HepG2 (cell line): Measurements from ENCODE around the gene PPP1R13B. TPM values are rescaled to one million over a fixed set of nuclear protein-coding genes. Genes with fewer than 3 reads are reported as not detected.

Source experiments
- GATAD1 ChIP-seq: IDR thresholded peaks from 2 replicates; pipeline ENCODE4 v1.6.1; 2016; ENCODE audit warnings: missing genetic modification reagents, missing compliant biosample characterization
- HES4 ChIP-seq: sonication (generic); formaldehyde crosslinking; IDR thresholded peaks from 2 replicates; pipeline ENCODE4 v1.9.0; 2021; ENCODE audit warnings: mild to moderate bottlenecking, missing genetic modification reagents, borderline replicate concordance
- IKZF1 ChIP-seq: fragments of 450-650 bp; IDR thresholded peaks from 2 replicates; pipeline ENCODE4 v1.7.1; 2016
- MBNL3 ChIP-seq: fragments of 250-450 bp; sonication (Bioruptor Pico); conservative IDR thresholded peaks from 2 replicates; pipeline ENCODE4 v1.8.0; 2022; ENCODE audit warnings: mild to moderate bottlenecking, inconsistent platforms
- MNT ChIP-seq: fragments of 450-650 bp; IDR thresholded peaks from 2 replicates; pipeline ENCODE4 v1.6.1; 2016
- MYNN ChIP-seq: sonication (generic); formaldehyde crosslinking; IDR thresholded peaks from 2 replicates; pipeline ENCODE4 v1.4.0; 2020; ENCODE audit warnings: mild to moderate bottlenecking, low read depth, missing genetic modification reagents
- NFIB ChIP-seq: sonication (generic); formaldehyde crosslinking; IDR thresholded peaks from 2 replicates; pipeline ENCODE4 v1.9.0; 2021; ENCODE audit warnings: missing genetic modification reagents, mild to moderate bottlenecking, borderline replicate concordance
- PHF8 ChIP-seq: sonication (generic); formaldehyde crosslinking; IDR thresholded peaks from 2 replicates; pipeline ENCODE4 v1.5.0; 2020; ENCODE audit warnings: missing genetic modification reagents
- POLR2G ChIP-seq: fragments of 200-400 bp; formaldehyde crosslinking; IDR thresholded peaks from 2 replicates; pipeline ENCODE4 v1.6.1; 2018; ENCODE audit warnings: mild to moderate bottlenecking, low read depth, low read length, moderate library complexity
- TARDBP ChIP-seq: sonication (generic); formaldehyde crosslinking; IDR thresholded peaks from 2 replicates; pipeline ENCODE4 v1.8.0; 2022; ENCODE audit warnings: mild to moderate bottlenecking, missing genetic modification reagents
- TFE3 ChIP-seq: IDR thresholded peaks from 2 replicates; pipeline ENCODE4 v1.6.1; 2016
- YY1 ChIP-seq: IDR thresholded peaks from 2 replicates; pipeline ENCODE4 v1.6.1; 2011; ENCODE audit warnings: low read length, low read depth, moderate library complexity, mild to moderate bottlenecking; ENCODE audit not compliant: insufficient read depth, insufficient replicate concordance
- ZBTB3 ChIP-seq: sonication (generic); formaldehyde crosslinking; IDR thresholded peaks from 2 replicates; pipeline ENCODE4 v1.4.0; 2020; ENCODE audit warnings: low read depth, mild to moderate bottlenecking, moderate library complexity, missing genetic modification reagents, borderline replicate concordance
- ZNF124 ChIP-seq: sonication (generic); formaldehyde crosslinking; IDR thresholded peaks from 2 replicates; pipeline ENCODE4 v1.4.0; 2020; ENCODE audit warnings: missing genetic modification reagents
- ZNF160 ChIP-seq: sonication (generic); formaldehyde crosslinking; IDR thresholded peaks from 2 replicates; pipeline ENCODE4 v1.8.0; 2022; ENCODE audit warnings: mild to moderate bottlenecking, inconsistent platforms, missing genetic modification reagents
- ZNF230 ChIP-seq: sonication (generic); formaldehyde crosslinking; IDR thresholded peaks from 2 replicates; pipeline ENCODE4 v1.4.0; 2020; ENCODE audit warnings: mild to moderate bottlenecking, missing genetic modification reagents
- ZNF235 ChIP-seq: sonication (generic); formaldehyde crosslinking; IDR thresholded peaks from 2 replicates; pipeline ENCODE4 v1.8.1; 2023; ENCODE audit warnings: mild to moderate bottlenecking, missing genetic modification reagents, borderline replicate concordance
- ZNF530 ChIP-seq: sonication (generic); formaldehyde crosslinking; IDR thresholded peaks from 2 replicates; pipeline ENCODE4 v1.5.0; 2020; ENCODE audit warnings: low read depth, mild to moderate bottlenecking, missing genetic modification reagents
- ZNF547 ChIP-seq: sonication (generic); formaldehyde crosslinking; IDR thresholded peaks from 2 replicates; pipeline ENCODE4 v1.5.1; 2020; ENCODE audit warnings: mild to moderate bottlenecking, missing genetic modification reagents
- ZNF589 ChIP-seq: sonication (generic); formaldehyde crosslinking; conservative IDR thresholded peaks from 2 replicates; pipeline ENCODE4 v1.8.0; 2022; ENCODE audit warnings: mild to moderate bottlenecking, moderate library complexity, missing genetic modification reagents
- ZNF775 ChIP-seq: sonication (generic); formaldehyde crosslinking; IDR thresholded peaks from 2 replicates; pipeline ENCODE4 v1.4.0; 2020; ENCODE audit warnings: missing genetic modification reagents, mild to moderate bottlenecking, moderate library complexity, borderline replicate concordance
- ZNF782 ChIP-seq: sonication (generic); formaldehyde crosslinking; IDR thresholded peaks from 2 replicates; pipeline ENCODE4 v1.4.0; 2020; ENCODE audit warnings: missing genetic modification reagents, mild to moderate bottlenecking, borderline replicate concordance
- ZSCAN25 ChIP-seq: sonication (generic); formaldehyde crosslinking; IDR thresholded peaks from 2 replicates; pipeline ENCODE4 v1.8.0; 2022; ENCODE audit warnings: mild to moderate bottlenecking, missing genetic modification reagents
- polyA plus RNA-seq, 8 experiments: library from polyadenylated mRNA; depleted of rRNA in 3 of 8; stranded (reverse) in 7 of 8; unstranded in 1 of 8; fragments of >200 nt; fragmentation: Illumina TruSeq in 4 of 8; extraction: Trizol in 4 of 8; gene quantifications; 2 replicates each; pipeline versions ENCODE4 v1.2.1 to v1.2.3, GENCODE V29; 2011 to 2016; ENCODE audit warnings: low read depth in 4 of 8, missing spikeins in 1 of 8, mixed read lengths in 1 of 8; ENCODE audit not compliant: insufficient read depth in 1 of 8
- total RNA-seq, 5 experiments: library from RNA; depleted of rRNA; stranded (reverse); fragments of >200 nt; fragmentation: Illumina TruSeq; extraction: Trizol; gene quantifications; 2 replicates each; pipeline ENCODE4 v1.2.3, GENCODE V29; 2016; ENCODE audit warnings: low read depth in 1 of 5
- TF ChIP-seq, protein P1 (sequence below): sonication (generic); formaldehyde crosslinking; IDR thresholded peaks from 2 replicates; pipeline ENCODE4 v1.5.1; 2020; ENCODE audit warnings: mild to moderate bottlenecking, missing genetic modification reagents

The PPP1R13B gene
- total and polyA plus RNA-seq, 2 of the 13 experiments (the other 11 are each of a cell fraction or from before 2014, with no cell fraction given) = 4.6 to 9.4 TPM

DNA sequence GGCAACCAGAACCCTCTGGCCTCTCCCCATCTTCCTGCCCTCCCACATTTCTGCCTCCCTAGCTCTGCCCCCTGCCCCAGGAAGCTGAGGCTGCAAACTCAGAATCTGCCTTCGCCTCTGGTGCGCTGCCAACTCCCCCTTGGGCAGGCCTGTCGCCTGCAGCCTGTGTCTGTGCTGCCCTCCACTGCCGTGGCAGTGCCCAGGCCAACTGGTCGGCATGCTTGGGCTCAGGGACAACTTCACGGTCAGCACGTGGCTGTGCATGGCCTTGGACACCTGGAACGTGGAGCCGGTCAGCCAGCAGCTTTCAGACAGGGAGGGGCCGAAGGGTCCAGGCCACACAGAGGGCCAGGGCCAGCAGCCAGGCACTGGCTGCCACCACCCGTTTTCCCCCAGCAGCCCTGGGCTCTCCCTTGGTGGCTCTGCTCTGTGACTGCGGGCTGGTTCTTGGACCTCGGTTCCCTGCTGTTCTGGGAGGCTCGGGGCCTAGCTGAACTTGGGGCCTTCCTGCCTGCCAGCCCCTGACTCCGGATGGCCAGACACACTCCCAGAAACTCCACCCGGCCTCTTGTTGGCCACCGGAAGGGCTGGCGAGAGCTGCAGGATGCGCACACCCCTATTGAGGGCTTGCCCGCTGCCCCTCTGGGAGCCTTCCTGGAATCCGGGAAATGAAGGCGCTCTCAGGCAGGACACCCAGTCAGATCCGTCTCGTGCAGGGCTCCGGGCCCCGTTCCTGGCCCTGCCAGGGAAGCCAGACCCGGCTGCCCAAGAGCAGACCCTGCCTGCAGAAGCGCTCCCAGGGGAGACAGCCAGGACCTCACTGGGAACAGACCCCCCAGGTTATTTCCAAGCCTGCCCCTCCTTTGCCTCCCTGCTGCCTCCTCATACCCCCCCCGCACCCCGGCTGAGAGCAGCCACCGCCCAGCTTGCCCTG, 34.2 kb upstream of the PPP1R13B start (continued):
- TF ChIP-seq, protein P1, sequence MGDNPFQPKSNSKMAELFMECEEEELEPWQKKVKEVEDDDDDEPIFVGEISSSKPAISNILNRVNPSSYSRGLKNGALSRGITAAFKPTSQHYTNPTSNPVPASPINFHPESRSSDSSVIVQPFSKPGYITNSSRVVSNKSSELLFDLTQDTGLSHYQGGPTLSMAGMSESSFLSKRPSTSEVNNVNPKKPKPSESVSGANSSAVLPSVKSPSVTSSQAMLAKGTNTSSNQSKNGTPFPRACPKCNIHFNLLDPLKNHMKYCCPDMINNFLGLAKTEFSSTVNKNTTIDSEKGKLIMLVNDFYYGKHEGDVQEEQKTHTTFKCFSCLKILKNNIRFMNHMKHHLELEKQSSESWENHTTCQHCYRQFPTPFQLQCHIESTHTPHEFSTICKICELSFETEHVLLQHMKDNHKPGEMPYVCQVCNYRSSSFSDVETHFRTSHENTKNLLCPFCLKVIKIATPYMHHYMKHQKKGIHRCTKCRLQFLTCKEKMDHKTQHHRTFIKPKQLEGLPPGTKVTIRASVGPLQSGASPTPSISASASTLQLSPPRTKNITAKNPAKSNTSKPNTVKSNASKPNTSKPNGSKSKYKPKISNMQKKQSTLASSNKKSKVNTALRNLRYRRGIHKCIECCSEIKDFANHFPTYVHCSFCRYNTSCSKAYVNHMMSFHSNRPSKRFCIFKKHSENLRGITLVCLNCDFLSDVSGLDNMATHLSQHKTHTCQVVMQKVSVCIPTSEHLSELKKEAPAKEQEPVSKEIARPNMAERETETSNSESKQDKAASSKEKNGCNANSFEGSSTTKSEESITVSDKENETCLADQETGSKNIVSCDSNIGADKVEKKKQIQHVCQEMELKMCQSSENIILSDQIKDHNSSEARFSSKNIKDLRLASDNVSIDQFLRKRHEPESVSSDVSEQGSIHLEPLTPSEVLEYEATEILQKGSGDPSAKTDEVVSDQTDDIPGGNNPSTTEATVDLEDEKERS (CRISPR knock-in tag) = peak; percentile 99
- TF ChIP-seq ZNF235 (CRISPR knock-in tag) = peak; percentile 79; the same call in 1 of the 2 replicates
- no peak for TF ChIP-seq NFIB
- peak; percentile 79; the same call in 1 of the 2 replicates for TF ChIP-seq ZNF547
- no peak for TF ChIP-seq ZNF530
- peak; percentile 83 for TF ChIP-seq ZNF160 (CRISPR knock-in tag)
- peak; percentile 86 for TF ChIP-seq MNT
- TF ChIP-seq TARDBP (CRISPR knock-in tag) = peak; percentile 90; the same call in 1 of the 2 replicates
- no peak for TF ChIP-seq MYNN (CRISPR knock-in tag)
- TF ChIP-seq ZNF124 (CRISPR knock-in tag) = peak; percentile 66
- peak; percentile 54 for TF ChIP-seq YY1
- TF ChIP-seq TFE3 (CRISPR knock-in tag) = peak; percentile 96
- TF ChIP-seq ZNF589 (CRISPR knock-in tag) = peak; percentile 94
- no peak for TF ChIP-seq ZNF775 (CRISPR knock-in tag)
- TF ChIP-seq GATAD1 (CRISPR knock-in tag) = peak; percentile 80
- peak; percentile 91 for TF ChIP-seq ZNF782 (CRISPR knock-in tag)
- peak; percentile 98 for TF ChIP-seq HES4 (CRISPR knock-in tag)
- peak; percentile 82 for TF ChIP-seq ZSCAN25
- no peak for TF ChIP-seq IKZF1
- TF ChIP-seq PHF8 (CRISPR knock-in tag) = peak; percentile 61
- TF ChIP-seq POLR2G = peak; percentile 64; the same call in 1 of the 2 replicates
- TF ChIP-seq ZBTB3 (CRISPR knock-in tag) = peak; percentile 54; the same call in 1 of the 2 replicates
- TF ChIP-seq ZNF230 (CRISPR knock-in tag) = peak; percentile 97
- TF ChIP-seq MBNL3 = no peak
